Gastroesophageal sphincter (tissue), 3 donors: ENCODE results near the gene FREM2.

ENCODE experiments used
- EP300 ChIP-seq: sonication (generic); formaldehyde crosslinking; IDR thresholded peaks from one replicate; pipeline ENCODE4 v1.6.1; 2017; ENCODE audit warnings: antibody characterized with exemption, mild to moderate bottlenecking
- POLR2A ChIP-seq, 2 donors: fragments of 450-650 bp; IDR thresholded peaks; one replicate each; pipeline ENCODE4 v1.6.1; 2017; ENCODE audit warnings: antibody characterized with exemption in 2 of 2, mild to moderate bottlenecking in 2 of 2, moderate library complexity in 1 of 2
- TF ChIP-seq, protein P1 (sequence below), 4 experiments: fragments of 200-600 bp in 2 of 4; fragments of 450-650 bp in 2 of 4; sonication (generic) in 1 of 4; IDR thresholded peaks; one replicate each; pipeline ENCODE4 v1.5.1; 2017 to 2019; ENCODE audit warnings: antibody characterized with exemption in 4 of 4, mild to moderate bottlenecking in 2 of 4, moderate library complexity in 2 of 4

- TF ChIP-seq, protein P1, sequence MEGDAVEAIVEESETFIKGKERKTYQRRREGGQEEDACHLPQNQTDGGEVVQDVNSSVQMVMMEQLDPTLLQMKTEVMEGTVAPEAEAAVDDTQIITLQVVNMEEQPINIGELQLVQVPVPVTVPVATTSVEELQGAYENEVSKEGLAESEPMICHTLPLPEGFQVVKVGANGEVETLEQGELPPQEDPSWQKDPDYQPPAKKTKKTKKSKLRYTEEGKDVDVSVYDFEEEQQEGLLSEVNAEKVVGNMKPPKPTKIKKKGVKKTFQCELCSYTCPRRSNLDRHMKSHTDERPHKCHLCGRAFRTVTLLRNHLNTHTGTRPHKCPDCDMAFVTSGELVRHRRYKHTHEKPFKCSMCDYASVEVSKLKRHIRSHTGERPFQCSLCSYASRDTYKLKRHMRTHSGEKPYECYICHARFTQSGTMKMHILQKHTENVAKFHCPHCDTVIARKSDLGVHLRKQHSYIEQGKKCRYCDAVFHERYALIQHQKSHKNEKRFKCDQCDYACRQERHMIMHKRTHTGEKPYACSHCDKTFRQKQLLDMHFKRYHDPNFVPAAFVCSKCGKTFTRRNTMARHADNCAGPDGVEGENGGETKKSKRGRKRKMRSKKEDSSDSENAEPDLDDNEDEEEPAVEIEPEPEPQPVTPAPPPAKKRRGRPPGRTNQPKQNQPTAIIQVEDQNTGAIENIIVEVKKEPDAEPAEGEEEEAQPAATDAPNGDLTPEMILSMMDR (IDR thresholded peaks at IDR 0.05): no peak
- TF ChIP-seq POLR2A (IDR thresholded peaks at IDR 0.05) (no peak), EP300 (no peak)
Measured at GRCh38 chr13:38888309-38888708, 201.4 kb downstream of the FREM2 start.
